GM18511 (cell line): ENCODE data around the gene PALB2.
"Not testable (repeated sequence)": the region's sequence is repeated elsewhere in the genome, so short reads cannot be mapped to it uniquely, and the experiment has no call there.

ENCODE experiments used
- ATAC-seq: cut with Tn5 transposase; IDR thresholded peaks from one replicate; pipeline ENCODE4 v1.9.1; 2021; ENCODE audit warnings: mild to moderate bottlenecking, moderate library complexity; ENCODE audit not compliant: unreplicated experiment

Gene PALB2

GRCh38 chr16:23650674-23651416 is 9.7 kb upstream of the PALB2 start:
- no peak for ATAC-seq

GRCh38 chr16:23642246-23642774 is 1.2 kb upstream of the PALB2 start:
- ATAC-seq: no peak

- peak; percentile 3 for ATAC-seq
These were observed 537 bp downstream of the PALB2 start for GRCh38 chr16:23640615-23640930.

- no peak for ATAC-seq
These were observed 5.2 kb downstream of the PALB2 start for GRCh38 chr16:23635958-23636357.

GRCh38 chr16:23634461-23635036 is 6.6 kb downstream of the PALB2 start:
- no peak for ATAC-seq

- ATAC-seq: not testable (repeated sequence)
These were observed 9.2 kb downstream of the PALB2 start for GRCh38 chr16:23631874-23632273.

GRCh38 chr16:23629516-23629915 is 11.6 kb downstream of the PALB2 start:
- no peak for ATAC-seq

GRCh38 chr16:23624092-23624491 is 17.0 kb downstream of the PALB2 start:
- ATAC-seq: no peak

GRCh38 chr16:23615805-23616204 is 25.3 kb downstream of the PALB2 start:
- ATAC-seq: no peak

GRCh38 chr16:23611936-23612335 is 29.2 kb downstream of the PALB2 start:
- ATAC-seq: no peak

GRCh38 chr16:23610905-23611304 is 30.2 kb downstream of the PALB2 start:
- not testable (repeated sequence) for ATAC-seq

GRCh38 chr16:23609929-23610328 is 31.2 kb downstream of the PALB2 start:
- no peak for ATAC-seq

- no peak for ATAC-seq
These were observed 32.9 kb downstream of the PALB2 start for GRCh38 chr16:23608194-23608593.

- no peak for ATAC-seq
These were observed 33.4 kb downstream of the PALB2 start for GRCh38 chr16:23607726-23608125.

- ATAC-seq: no peak
These were observed 43.9 kb downstream of the PALB2 start for GRCh38 chr16:23597003-23597756.

GRCh38 chr16:23595951-23596720 is 45.0 kb downstream of the PALB2 start, which contains the start of gene NDUFAB1:
Gene NDUFAB1, minus strand, starts transcription at chr16:23596316. Its CDS starts 26 bp downstream, at chr16:23596290.
- peak; percentile 96 for ATAC-seq

- no peak for ATAC-seq
These were observed 45.7 kb downstream of the PALB2 start for GRCh38 chr16:23595246-23595950.

- ATAC-seq: no peak
These were observed 46.9 kb downstream of the PALB2 start for GRCh38 chr16:23594186-23594585.

- ATAC-seq: no peak
These were observed 50.9 kb downstream of the PALB2 start for GRCh38 chr16:23590181-23590580.

GRCh38 chr16:23587726-23588125 is 53.4 kb downstream of the PALB2 start:
- ATAC-seq: no peak
